ENCODE measurements around the gene GALNT2.

DNA sequence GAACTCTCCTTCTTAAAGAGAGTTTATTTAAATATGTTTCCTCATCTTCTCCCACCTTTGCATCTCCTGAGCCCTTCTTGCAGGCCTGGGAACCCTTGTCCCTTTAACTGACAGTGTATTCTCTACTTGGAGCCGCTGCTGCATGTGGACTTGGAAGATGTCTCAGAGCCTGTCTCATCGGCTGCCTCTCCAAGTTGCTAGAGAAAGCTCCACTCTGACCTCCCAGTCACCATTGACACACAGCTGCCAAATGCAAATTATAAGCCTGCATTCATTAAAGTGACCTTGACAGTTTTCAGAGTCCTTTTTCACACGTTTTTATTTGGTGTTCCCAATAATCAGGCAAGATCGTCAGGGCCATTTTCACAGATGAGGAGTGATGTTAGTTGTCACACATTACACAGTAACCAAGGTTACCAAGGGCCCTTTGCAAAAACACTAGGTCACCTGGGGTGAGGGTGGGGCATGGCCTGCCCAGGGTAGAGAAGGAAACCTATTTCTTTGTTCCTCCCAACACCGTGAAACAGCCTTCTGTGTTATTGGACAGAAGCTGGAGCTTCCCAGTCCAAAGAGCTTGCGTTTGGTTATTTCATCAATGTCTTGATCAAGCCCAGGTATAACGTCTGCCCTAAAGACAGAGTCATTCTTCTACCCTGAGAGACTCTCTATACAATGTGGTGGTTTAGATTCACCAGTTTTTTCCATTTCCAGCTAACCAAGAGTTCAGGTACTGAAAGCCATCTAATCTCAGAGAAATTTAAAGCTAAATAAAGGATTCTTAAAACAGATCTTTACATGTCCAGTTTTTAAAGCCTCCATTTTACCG, 164.1 kb downstream of the GALNT2 start:
- TF ChIP-seq CTCF (conservative IDR thresholded peaks at IDR 0.05; ENCODE audit: low read length) (no peak), EZH2phosphoT487 (IDR thresholded peaks at IDR 0.05; ENCODE audit: borderline replicate concordance) (no peak)
